Fibroblast of gingiva (primary cell): Measurements from ENCODE around the gene PLXNA4.
"Not testable (repeated sequence)": the region's sequence is repeated elsewhere in the genome, so short reads cannot be mapped to it uniquely, and the experiment has no call there.

Experiments
- DNase-seq: peaks from one replicate; pipeline ENCODE4 v3.0.0-alpha.2; 2011; ENCODE audit warnings: low read depth

Gene PLXNA4

GRCh38 chr7:132199626-132200025 is 376.6 kb downstream of the PLXNA4 start:
- no peak for DNase-seq

DNA sequence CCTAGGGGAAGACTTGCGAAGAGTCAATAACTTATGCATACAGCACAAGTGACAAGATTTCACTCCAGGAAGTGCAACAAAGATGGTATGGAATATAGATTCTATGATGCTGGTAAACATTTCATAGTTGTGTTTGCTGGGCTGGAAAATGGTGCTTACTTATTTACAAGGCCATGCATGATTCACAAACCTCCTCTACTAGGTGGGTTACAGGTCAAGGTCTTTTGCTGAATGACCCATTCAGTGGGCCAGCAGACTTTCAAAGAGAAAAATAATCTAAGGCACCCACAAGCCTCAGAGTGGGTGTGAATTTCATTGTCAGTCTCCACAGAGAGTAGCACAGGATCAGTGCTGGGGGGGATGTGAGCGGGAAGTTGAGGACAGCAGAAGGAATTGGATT is 378.5 kb downstream of the PLXNA4 start:
- DNase-seq = no peak

GRCh38 chr7:132193898-132194297 is 382.4 kb downstream of the PLXNA4 start:
- no peak for DNase-seq

DNA sequence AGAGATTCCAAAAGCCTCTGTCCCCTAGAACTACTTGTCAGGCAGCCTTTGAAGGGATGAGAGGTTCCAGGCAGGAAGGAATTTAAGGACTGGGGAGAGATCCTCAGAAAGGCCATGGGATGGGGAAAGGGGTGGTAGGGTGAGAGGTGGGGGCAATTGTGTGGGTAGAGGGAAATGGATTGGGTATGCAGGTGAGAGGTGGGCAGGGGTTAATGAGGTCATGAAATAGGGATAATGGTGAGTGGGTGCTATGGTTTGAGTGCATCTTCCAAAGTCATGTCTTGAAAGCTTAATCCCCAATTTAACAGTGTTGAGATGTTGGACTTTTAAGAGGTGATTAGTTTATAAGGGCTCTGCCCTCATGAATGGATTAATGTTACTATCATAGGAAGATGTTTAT is 383.5 kb downstream of the PLXNA4 start:
- no peak for DNase-seq

GRCh38 chr7:132191418-132191817 is 384.9 kb downstream of the PLXNA4 start:
- no peak for DNase-seq

GRCh38 chr7:132190683-132191082 is 385.6 kb downstream of the PLXNA4 start:
- no peak for DNase-seq

DNA sequence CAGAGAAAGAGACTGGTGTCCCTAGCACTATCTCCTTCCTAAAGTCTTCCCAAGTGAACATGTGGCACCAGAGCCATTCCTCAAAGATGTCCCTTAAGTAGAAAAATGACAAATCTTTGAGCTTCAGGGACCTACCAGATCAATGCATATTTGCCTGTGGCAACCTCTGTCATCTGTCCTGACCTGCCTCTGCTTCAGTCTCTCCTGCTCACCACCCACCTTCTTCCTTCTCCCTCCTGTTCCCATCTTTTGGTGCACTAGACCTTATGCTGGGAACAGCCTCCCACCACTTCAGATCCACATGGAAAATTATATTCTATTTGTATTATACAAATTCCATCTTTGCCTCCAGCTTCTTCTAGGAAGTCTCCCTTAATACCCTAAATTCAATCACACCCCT is 386.4 kb downstream of the PLXNA4 start:
- DNase-seq = no peak

DNA sequence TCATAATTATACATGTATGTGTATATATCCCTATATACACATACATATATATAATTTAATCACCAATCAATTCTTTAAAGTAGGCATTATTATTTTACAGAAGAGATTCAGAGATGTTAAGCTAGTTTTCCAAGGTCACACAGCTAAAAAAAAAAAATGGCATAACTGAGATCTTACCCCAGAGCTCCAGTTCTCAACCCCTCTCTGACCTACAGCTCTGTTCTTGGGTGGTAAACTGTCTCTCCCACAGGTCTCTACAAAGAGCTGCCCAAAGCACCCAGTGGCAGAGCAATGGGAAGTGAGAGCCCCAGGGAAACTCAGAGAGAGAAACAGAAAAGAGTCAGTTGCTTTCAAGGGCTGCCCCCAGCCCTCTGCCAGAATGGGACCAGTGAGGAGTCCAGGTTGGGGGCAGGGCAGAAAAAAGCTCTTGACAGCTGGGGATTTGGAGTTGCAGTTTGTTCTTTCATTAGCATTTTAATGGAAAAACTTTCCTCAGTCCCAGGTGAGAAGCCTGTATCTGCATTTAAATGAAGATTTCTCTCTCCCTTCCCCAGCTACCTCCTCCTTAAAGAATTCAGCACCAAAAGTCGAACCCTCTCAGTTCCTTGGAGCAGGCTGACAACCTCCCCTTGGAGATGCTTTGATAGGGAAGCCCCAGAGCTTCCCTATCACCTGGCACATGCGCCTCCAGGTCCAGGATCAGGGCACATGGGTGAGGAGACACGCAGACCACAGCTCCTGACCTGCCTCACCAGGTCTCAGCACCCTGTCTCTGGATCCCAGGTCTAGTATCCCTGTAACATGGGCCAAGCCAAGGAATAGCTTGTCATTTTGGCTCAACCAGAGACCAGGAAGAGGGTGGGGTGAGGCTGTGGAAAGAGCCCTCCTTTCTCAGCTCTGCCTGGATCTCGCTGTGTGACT is 388.1 kb downstream of the PLXNA4 start:
- no peak for DNase-seq

DNA sequence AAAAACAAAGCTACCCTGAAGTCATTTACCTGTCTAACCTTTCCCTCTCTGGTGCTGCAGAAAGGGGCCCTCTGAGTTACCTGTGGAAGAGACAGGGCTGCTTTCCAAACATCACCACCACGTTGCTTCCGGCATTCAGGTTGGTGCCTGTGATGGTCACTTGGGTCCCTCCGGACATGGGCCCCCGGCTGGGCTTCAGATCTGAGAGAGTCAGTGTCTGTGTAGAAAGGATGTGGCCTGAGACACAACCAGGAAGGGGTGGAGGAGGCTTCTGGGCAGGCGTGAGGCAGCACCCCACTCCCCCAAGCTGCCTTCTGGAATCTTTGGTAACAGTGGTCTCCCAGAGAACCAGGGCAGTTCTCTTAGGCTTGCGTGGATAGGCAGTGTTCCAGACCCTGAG is 388.9 kb downstream of the PLXNA4 start:
- no peak for DNase-seq

DNA sequence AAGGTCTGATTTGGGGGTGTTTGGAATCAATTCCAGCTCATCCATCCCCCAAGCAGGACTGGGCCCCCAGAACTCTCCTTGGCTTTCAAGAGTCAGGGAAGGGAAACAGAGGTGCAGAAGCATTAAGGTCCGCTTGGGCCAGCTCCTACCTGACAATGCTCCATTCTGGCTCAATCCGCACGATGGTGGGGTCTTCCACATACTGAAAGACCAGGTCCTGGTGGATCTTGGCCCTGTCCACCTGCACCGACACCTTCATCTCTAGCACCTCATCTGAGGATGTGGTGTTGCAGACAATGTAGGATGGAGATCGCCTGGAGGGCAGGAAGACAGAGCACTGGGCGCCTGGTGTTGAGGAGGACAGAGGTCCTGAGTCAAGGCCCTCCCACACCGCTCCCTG is 391.1 kb downstream of the PLXNA4 start:
- no peak for DNase-seq

DNA sequence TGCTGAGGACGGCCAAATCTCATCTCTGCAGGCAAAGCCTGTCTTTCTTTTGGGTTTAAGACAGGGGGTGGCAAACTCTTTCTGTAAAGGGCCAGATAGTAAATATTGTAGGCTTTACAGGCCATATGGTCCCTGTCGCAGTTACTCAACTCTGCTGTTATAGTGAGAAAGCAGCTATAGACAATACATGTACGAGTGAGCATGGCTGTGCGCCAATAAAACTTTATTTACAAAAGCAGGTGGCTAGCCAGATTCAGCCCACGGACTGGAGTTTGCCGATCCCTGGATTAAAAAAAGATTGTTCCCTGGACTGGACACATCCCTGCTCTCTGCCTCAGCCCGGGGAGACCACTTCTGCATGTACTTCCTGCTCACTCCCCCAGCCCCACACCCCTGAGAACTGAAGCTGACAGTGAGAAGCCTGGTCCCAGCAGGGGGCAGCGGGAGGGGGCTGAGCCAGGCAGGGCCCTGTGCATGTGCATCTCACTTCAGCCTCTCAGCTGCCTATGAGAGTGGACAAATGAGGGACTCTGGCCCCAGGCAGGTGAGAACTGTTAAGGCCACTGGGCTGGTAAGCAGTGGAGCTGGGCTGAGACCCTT is 392.4 kb downstream of the PLXNA4 start:
- no peak for DNase-seq

GRCh38 chr7:132182992-132183391 is 393.3 kb downstream of the PLXNA4 start:
- DNase-seq = no peak

GRCh38 chr7:132181946-132182685 is 394.2 kb downstream of the PLXNA4 start:
- DNase-seq = no peak

DNA sequence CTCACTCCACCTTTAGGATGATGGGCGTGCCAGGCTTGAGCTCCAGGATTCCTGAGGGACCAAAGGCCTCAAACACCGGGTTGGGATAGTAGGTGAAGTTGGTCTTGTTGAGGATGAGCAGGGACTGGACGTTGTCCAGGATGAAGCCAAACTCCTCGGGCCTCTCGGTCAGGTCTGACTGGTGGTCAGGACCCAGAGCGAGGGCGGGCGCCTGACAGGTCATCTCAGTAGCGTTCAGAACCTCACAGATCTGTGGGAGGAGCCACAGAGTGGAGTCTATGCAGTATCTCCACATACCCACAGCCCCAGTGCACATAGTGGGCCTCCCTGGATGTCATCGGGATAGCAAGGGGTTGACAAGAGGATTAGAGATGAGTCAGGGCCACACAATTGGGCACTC is 394.9 kb downstream of the PLXNA4 start:
- DNase-seq = no peak

DNA sequence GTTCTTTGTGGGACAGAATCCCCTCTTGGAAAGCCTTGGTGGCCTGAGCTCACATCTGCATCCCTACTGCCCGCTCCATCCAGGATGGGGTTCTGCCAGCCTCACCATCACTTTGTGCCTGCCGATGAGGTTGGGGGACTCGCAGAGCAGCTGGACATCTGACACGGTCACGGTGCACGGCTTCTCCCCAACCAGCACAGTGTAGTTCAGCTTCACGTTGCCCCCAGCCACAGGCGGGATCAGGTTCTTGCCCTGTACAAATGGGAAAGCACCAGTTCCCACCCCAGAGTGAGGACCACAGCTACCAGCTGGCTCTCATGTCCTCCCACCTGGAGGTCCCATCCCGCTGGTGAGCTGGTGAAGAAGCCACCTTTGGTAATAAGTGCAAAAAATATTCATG is 395.8 kb downstream of the PLXNA4 start:
- no peak for DNase-seq

- no peak for DNase-seq
Observed at GRCh38 chr7:132179681-132180080, 396.6 kb downstream of the PLXNA4 start.

DNA sequence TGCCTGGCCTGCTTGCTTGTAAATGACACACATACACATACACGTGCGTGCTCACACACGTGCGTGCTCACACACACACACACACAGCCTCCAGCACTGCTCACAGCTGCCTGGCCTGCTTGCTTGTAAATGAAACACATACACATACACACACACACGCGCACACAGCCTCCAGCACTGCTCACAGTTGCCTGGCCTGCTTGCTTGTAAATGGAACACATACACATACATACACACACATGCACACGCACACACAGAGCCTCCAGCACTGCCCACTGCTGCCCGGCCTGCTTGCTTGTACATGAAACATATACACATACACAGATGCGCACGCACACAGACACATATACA is 397.2 kb downstream of the PLXNA4 start:
- no peak for DNase-seq

- DNase-seq = not testable (repeated sequence)
Observed at GRCh38 chr7:132178402-132179079, 397.7 kb downstream of the PLXNA4 start.

DNA sequence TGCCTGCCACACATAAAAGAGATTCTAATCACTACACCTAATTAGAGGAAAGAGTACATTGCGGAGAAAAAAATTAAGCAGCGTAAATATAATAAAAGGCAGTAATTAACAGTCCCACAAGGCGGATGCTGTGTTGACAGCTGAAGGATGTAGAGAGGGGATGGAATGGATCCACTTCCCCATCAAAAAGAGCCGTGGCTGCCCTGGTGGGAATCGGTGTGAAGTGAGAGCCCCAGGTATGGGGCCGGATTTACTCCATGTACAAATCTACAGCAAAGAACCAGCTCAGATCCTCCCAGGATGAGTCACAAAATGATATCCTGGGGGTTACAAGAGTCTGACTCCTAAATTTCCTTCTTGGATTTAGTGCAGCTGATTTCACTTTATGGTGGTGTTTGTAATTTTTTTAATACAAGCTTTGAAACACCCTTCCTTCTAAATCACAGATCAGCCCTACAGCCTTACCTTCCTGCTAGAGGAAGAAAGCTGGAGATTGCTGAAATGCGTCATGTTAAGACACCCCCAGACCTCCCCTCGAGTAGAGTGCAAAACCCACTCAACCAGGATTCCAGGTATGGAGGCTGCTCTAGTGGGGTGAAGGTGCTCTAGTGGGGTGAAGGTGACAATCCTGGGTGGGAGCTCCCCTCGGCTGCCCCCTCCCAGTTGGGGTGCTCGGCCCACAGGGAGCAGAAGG is 398.4 kb downstream of the PLXNA4 start:
- DNase-seq = no peak

- no peak for DNase-seq
Observed at GRCh38 chr7:132176719-132177118, 399.6 kb downstream of the PLXNA4 start.

- DNase-seq = no peak
Observed at GRCh38 chr7:132171130-132171576, 405.1 kb downstream of the PLXNA4 start.

- no peak for DNase-seq
Observed at GRCh38 chr7:132169730-132170129, 406.5 kb downstream of the PLXNA4 start.
